Measurements from ENCODE around the gene PLEKHB2. TPM values are rescaled to one million over a fixed set of nuclear protein-coding genes. Genes with fewer than 3 reads are reported as not detected.
A peak's percentile ranks its signal among the peaks of the same experiment; 100 is the strongest.

Gene PLEKHB2
- total and polyA plus RNA-seq, 9 of the 15 experiments (the other 6 are each of a cell fraction or from before 2014, with no cell fraction given) = 41.3 to 71.5 (median 50.2) TPM

- TF ChIP-seq TSHZ1 (CRISPR knock-in tag; IDR thresholded peaks at IDR 0.05) (no peak), TEAD2 (tag; IDR thresholded peaks at IDR 0.05) (no peak), TOE1 (IDR thresholded peaks at IDR 0.05; ENCODE audit: borderline replicate concordance) (peak; percentile 74; the same call in 1 of the 2 replicates), TOE1 (CRISPR knock-in tag; IDR thresholded peaks at IDR 0.05; ENCODE audit: borderline replicate concordance, low read depth) (no peak), SMARCB1 (IDR thresholded peaks at IDR 0.05; ENCODE audit: insufficient read length, low read depth) (no peak), GABPA (tag; conservative IDR thresholded peaks at IDR 0.05; ENCODE audit: low read depth) (peak; percentile 80), MBD2 (IDR thresholded peaks at IDR 0.05; ENCODE audit: borderline replicate concordance, low read depth) (no peak), ZEB2 (IDR thresholded peaks at IDR 0.05) (0 out of 2 replicates have a peak, but pooled peaks have one; percentile 36), ETV5 (CRISPR knock-in tag; IDR thresholded peaks at IDR 0.05; ENCODE audit: low read depth) (no peak; the same call in 1 of the 2 replicates), PURB (CRISPR knock-in tag; IDR thresholded peaks at IDR 0.05; ENCODE audit: low read depth) (no peak), ZNF224 (CRISPR knock-in tag; IDR thresholded peaks at IDR 0.05) (no peak), ZNF785 (CRISPR knock-in tag; IDR thresholded peaks at IDR 0.05) (no peak), MYBL2 (IDR thresholded peaks at IDR 0.05; ENCODE audit: low read depth) (no peak), MYBL2 (CRISPR knock-in tag; IDR thresholded peaks at IDR 0.05; ENCODE audit: borderline replicate concordance) (no peak), ZNF431 (CRISPR knock-in tag; IDR thresholded peaks at IDR 0.05) (no peak)
- TF ChIP-seq, protein P1, sequence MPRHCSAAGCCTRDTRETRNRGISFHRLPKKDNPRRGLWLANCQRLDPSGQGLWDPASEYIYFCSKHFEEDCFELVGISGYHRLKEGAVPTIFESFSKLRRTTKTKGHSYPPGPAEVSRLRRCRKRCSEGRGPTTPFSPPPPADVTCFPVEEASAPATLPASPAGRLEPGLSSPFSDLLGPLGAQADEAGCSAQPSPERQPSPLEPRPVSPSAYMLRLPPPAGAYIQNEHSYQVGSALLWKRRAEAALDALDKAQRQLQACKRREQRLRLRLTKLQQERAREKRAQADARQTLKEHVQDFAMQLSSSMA (CRISPR knock-in tag; IDR thresholded peaks at IDR 0.05) = 0 out of 2 replicates have a peak, but pooled peaks have one; percentile 26
- TF ChIP-seq, protein P2, sequence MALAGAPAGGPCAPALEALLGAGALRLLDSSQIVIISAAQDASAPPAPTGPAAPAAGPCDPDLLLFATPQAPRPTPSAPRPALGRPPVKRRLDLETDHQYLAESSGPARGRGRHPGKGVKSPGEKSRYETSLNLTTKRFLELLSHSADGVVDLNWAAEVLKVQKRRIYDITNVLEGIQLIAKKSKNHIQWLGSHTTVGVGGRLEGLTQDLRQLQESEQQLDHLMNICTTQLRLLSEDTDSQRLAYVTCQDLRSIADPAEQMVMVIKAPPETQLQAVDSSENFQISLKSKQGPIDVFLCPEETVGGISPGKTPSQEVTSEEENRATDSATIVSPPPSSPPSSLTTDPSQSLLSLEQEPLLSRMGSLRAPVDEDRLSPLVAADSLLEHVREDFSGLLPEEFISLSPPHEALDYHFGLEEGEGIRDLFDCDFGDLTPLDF (CRISPR knock-in tag; IDR thresholded peaks at IDR 0.05) = no peak
These were observed 515 bp upstream of the PLEKHB2 start (continued) for GRCh38 chr2:131104487-131105155.
